SK-N-SH treated with all-trans-retinoic acid at 6 μM for 48 hours (cell line): ENCODE results near the gene LIMK2.
A peak's percentile ranks its signal among the peaks of the same experiment; 100 is the strongest.
"Not testable (repeated sequence)": the region's sequence is repeated elsewhere in the genome, so short reads cannot be mapped to it uniquely, and the experiment has no call there.

Experiments
- ATAC-seq: fragments of 200-7000 bp; cut with Tn5 transposase; 3 replicates; pipeline ENCODE4 v1.9.1; 2020; ENCODE audit warnings: mild to moderate bottlenecking, moderate library complexity
- ARNTL ChIP-seq: fragments of 450-650 bp; formaldehyde crosslinking; IDR thresholded peaks from 2 replicates; pipeline ENCODE4 v1.5.0; 2020; ENCODE audit warnings: low read depth, mild to moderate bottlenecking, moderate library complexity, borderline replicate concordance
- BACH2 ChIP-seq: fragments of 250-450 bp; sonication (Bioruptor Pico); IDR thresholded peaks from 2 replicates; pipeline ENCODE4 v1.9.0; 2021; ENCODE audit warnings: mild to moderate bottlenecking, borderline replicate concordance
- GLIS3 ChIP-seq: fragments of 250-450 bp; sonication (Bioruptor Pico); IDR thresholded peaks from 2 replicates; pipeline ENCODE4 v1.5.0; 2020; ENCODE audit warnings: mild to moderate bottlenecking, moderate library complexity
- PPARA ChIP-seq: fragments of 250-450 bp; sonication (Bioruptor Pico); IDR thresholded peaks from 2 replicates; pipeline ENCODE4 v1.5.0; 2020; ENCODE audit warnings: mild to moderate bottlenecking, borderline replicate concordance
- RARB ChIP-seq: fragments of 250-450 bp; sonication (Bioruptor Pico); IDR thresholded peaks from 2 replicates; pipeline ENCODE4 v1.8.0; 2021; ENCODE audit warnings: mild to moderate bottlenecking, moderate library complexity
- SNAI2 ChIP-seq: fragments of 250-450 bp; sonication (Bioruptor Pico); IDR thresholded peaks from 2 replicates; pipeline ENCODE4 v1.5.0; 2020; ENCODE audit warnings: mild to moderate bottlenecking, moderate library complexity
- TCF4 ChIP-seq: fragments of 250-450 bp; sonication (Bioruptor Pico); IDR thresholded peaks from 2 replicates; pipeline ENCODE4 v1.8.0; 2021; ENCODE audit warnings: mild to moderate bottlenecking, moderate library complexity, borderline replicate concordance
- TOX ChIP-seq: fragments of 250-450 bp; sonication (Bioruptor Pico); IDR thresholded peaks from 2 replicates; pipeline ENCODE4 v1.8.0; 2021; ENCODE audit warnings: mild to moderate bottlenecking, moderate library complexity, borderline replicate concordance
- ZC3H10 ChIP-seq: fragments of 250-450 bp; sonication (Bioruptor Pico); IDR thresholded peaks from 2 replicates; pipeline ENCODE4 v1.5.1; 2021; ENCODE audit warnings: mild to moderate bottlenecking, moderate library complexity
- ZFP3 ChIP-seq: fragments of 250-450 bp; sonication (Bioruptor Pico); IDR thresholded peaks from 2 replicates; pipeline ENCODE4 v1.5.0; 2020; ENCODE audit warnings: mild to moderate bottlenecking, moderate library complexity
- ZFP30 ChIP-seq: fragments of 450-650 bp; formaldehyde crosslinking; IDR thresholded peaks from 2 replicates; pipeline ENCODE4 v1.5.0; 2022; ENCODE audit warnings: mild to moderate bottlenecking, moderate library complexity
- ZNF565 ChIP-seq: fragments of 450-650 bp; formaldehyde crosslinking; conservative IDR thresholded peaks from 2 replicates; pipeline ENCODE4 v1.5.0; 2020; ENCODE audit warnings: low read depth, mild to moderate bottlenecking, moderate library complexity
- ZNF70 ChIP-seq: fragments of 450-650 bp; formaldehyde crosslinking; IDR thresholded peaks from 2 replicates; pipeline ENCODE4 v1.5.0; 2020; ENCODE audit warnings: mild to moderate bottlenecking, moderate library complexity
- ZNF8 ChIP-seq: fragments of 450-650 bp; formaldehyde crosslinking; IDR thresholded peaks from 2 replicates; pipeline ENCODE4 v1.5.0; 2020; ENCODE audit warnings: mild to moderate bottlenecking, moderate library complexity
- TF ChIP-seq, protein P1 (sequence below): fragments of 250-450 bp; sonication (Bioruptor Pico); IDR thresholded peaks from 2 replicates; pipeline ENCODE4 v1.5.1; 2021; ENCODE audit warnings: mild to moderate bottlenecking, moderate library complexity
- TF ChIP-seq, protein P2 (sequence below): fragments of 250-450 bp; sonication (Bioruptor Pico); IDR thresholded peaks from 2 replicates; pipeline ENCODE4 v1.5.1; 2020; ENCODE audit warnings: low read depth, mild to moderate bottlenecking, moderate library complexity
- TF ChIP-seq, protein P3 (sequence below): fragments of 250-450 bp; sonication (Bioruptor Pico); IDR thresholded peaks from 2 replicates; pipeline ENCODE4 v1.8.0; 2020; ENCODE audit warnings: mild to moderate bottlenecking, moderate library complexity, borderline replicate concordance
- TF ChIP-seq, protein P4 (sequence below): fragments of 250-450 bp; sonication (Bioruptor Pico); IDR thresholded peaks from 2 replicates; pipeline ENCODE4 v1.8.0; 2021; ENCODE audit warnings: low read depth, mild to moderate bottlenecking, moderate library complexity, borderline replicate concordance

Gene LIMK2

DNA sequence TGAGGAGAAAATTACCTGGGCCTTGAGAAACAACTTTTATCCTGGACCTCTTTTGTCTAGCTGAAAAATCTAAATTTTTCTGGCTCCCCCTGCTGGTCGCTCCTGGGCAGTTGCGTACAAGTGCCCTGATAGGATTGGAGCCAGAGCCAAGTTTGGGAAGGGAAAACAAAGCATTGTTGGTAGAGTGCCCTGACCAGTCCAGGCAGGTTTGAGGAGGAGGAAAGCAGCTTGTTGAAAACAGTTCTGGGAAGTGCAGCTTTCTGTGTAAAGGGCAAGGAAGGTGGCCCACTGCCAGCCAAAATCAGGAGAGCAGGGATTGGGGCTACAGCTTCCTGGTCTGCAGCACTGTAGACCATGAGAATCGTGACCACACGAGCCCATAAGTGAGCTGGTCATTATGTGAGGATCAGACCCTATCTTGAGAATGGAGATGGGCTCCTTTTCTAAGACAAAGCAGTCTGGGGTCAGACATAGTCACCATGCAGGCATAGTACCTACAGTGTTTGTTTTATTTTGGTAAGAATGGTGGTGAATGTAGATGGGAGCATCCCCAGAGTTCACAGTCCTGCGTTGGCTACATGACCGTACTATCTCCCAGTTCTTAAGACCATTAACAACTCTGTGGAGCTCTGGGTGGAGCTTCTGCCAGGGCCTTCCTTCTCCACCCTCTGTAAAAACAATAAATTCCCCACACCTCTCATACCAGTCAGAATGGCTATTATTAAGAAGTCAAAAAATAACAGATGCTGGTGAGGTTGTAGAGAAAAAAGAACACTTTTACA, 101.5 kb downstream of the LIMK2 start:
- peak; percentile 97 for ATAC-seq
- TF ChIP-seq, protein P1, sequence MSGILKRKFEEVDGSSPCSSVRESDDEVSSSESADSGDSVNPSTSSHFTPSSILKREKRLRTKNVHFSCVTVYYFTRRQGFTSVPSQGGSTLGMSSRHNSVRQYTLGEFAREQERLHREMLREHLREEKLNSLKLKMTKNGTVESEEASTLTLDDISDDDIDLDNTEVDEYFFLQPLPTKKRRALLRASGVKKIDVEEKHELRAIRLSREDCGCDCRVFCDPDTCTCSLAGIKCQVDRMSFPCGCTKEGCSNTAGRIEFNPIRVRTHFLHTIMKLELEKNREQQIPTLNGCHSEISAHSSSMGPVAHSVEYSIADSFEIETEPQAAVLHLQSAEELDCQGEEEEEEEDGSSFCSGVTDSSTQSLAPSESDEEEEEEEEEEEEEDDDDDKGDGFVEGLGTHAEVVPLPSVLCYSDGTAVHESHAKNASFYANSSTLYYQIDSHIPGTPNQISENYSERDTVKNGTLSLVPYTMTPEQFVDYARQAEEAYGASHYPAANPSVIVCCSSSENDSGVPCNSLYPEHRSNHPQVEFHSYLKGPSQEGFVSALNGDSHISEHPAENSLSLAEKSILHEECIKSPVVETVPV (CRISPR knock-in tag): no peak
- TF ChIP-seq ZC3H10 (CRISPR knock-in tag) (no peak), ZFP3 (CRISPR knock-in tag) (no peak)

DNA sequence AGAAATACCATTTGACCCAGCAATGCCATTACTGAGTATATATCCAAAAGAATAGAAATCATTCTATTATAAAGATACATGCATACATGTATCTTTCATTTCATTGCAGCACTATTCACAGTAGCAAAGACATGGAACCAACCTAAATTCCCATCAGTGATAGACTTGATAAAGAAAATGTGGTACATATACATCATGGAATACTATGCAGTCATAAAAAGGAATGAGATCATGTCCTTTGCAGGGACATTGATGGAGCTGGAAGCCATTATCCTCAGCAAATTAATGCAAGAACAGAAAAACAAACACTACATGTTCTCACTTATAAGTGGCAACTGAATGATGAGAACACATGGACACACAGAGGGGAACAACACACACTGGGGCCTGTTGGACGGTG, 102.1 kb downstream of the LIMK2 start:
- 0 out of 2 replicates have a peak, but pooled peaks have one; percentile 59 for TF ChIP-seq ZNF8 (CRISPR knock-in tag)
- ATAC-seq: not testable (repeated sequence)

DNA sequence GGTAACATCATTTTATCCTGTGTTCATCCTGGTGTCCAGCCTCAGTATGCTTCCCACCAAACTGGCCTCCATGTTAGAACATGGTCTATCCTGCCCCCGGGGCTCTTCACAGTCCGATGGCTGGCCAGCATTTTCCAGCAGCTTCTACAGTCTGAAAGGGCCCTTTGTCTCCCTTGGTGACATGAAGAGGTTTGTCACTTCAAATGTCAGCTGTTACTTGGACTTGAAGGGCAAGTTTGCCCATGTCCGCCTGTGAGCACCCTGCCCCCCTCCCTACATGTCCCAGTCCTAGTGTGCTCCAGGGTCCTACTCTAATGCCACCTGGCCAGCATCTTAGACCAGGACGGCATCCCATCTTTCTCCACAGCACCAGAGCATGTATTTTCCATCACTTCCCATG, 109.3 kb downstream of the LIMK2 start:
- TF ChIP-seq, protein P2, sequence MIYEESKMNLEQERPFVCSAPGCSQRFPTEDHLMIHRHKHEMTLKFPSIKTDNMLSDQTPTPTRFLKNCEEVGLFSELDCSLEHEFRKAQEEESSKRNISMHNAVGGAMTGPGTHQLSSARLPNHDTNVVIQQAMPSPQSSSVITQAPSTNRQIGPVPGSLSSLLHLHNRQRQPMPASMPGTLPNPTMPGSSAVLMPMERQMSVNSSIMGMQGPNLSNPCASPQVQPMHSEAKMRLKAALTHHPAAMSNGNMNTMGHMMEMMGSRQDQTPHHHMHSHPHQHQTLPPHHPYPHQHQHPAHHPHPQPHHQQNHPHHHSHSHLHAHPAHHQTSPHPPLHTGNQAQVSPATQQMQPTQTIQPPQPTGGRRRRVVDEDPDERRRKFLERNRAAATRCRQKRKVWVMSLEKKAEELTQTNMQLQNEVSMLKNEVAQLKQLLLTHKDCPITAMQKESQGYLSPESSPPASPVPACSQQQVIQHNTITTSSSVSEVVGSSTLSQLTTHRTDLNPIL: no peak
- TF ChIP-seq, protein P3, sequence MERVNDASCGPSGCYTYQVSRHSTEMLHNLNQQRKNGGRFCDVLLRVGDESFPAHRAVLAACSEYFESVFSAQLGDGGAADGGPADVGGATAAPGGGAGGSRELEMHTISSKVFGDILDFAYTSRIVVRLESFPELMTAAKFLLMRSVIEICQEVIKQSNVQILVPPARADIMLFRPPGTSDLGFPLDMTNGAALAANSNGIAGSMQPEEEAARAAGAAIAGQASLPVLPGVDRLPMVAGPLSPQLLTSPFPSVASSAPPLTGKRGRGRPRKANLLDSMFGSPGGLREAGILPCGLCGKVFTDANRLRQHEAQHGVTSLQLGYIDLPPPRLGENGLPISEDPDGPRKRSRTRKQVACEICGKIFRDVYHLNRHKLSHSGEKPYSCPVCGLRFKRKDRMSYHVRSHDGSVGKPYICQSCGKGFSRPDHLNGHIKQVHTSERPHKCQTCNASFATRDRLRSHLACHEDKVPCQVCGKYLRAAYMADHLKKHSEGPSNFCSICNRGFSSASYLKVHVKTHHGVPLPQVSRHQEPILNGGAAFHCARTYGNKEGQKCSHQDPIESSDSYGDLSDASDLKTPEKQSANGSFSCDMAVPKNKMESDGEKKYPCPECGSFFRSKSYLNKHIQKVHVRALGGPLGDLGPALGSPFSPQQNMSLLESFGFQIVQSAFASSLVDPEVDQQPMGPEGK (CRISPR knock-in tag): no peak
- TF ChIP-seq SNAI2 (CRISPR knock-in tag): no peak
- TF ChIP-seq PPARA (CRISPR knock-in tag): no peak
- TF ChIP-seq BACH2 (CRISPR knock-in tag): no peak
- TF ChIP-seq, protein P4, sequence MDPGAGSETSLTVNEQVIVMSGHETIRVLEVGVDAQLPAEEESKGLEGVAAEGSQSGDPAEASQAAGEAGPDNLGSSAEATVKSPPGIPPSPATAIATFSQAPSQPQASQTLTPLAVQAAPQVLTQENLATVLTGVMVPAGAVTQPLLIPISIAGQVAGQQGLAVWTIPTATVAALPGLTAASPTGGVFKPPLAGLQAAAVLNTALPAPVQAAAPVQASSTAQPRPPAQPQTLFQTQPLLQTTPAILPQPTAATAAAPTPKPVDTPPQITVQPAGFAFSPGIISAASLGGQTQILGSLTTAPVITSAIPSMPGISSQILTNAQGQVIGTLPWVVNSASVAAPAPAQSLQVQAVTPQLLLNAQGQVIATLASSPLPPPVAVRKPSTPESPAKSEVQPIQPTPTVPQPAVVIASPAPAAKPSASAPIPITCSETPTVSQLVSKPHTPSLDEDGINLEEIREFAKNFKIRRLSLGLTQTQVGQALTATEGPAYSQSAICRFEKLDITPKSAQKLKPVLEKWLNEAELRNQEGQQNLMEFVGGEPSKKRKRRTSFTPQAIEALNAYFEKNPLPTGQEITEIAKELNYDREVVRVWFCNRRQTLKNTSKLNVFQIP: no peak
- TF ChIP-seq TOX (CRISPR knock-in tag): no peak
- no peak for TF ChIP-seq TCF4 (CRISPR knock-in tag)
- no peak for TF ChIP-seq ZNF8 (CRISPR knock-in tag)
- no peak for ATAC-seq

DNA sequence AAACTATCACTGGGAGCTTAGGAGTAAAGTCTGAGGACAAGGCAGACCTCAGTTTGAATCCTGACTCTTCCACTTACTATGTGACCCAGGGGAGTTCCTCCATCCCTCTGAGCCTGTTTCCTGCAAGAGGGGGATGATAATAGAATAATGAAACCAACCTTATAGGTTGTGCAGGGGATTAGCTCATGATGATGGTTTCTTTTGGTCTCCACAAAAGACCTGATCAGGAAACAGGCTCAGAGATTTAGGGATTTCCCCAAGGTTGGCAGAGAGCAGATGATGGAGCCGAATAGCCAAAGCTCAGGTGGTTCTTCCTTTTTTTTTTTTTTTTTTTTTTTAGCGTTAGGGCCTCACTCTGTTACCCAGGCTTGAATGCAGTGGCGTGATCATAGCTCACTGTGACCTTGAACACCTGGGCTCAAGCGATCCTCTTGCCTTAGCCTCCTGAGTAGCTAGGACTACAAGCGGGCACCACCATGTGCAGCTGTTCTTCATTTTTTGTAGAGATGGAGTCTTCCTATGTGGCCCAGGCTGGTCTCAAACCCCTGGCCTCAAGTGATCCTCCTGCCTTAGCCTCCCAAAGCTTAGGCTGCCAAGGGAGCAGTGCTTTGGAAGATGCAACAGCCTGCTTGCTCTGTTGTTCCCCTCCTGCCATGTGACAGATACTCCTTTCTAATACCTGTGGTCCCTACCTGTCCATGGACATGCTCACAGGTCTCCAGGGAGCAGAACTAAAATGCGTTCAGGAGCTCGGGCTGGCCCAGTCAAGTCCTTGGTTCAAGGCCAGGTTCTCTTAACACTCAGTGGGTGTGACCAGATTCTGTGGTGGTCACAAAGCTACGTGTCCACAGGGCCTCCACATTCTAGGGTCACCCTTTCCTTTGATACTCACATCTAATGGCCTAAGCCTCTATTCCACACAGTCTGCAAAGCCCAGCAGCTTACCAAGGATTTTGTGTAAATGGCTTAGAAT, 111.8 kb downstream of the LIMK2 start:
- TF ChIP-seq ZNF565 (CRISPR knock-in tag) (no peak), ARNTL (no peak), GLIS3 (no peak), ZC3H10 (CRISPR knock-in tag) (no peak), ZNF8 (CRISPR knock-in tag) (no peak), RARB (no peak), SNAI2 (CRISPR knock-in tag) (no peak), ZFP30 (CRISPR knock-in tag) (no peak), ZNF70 (CRISPR knock-in tag) (no peak), BACH2 (CRISPR knock-in tag) (no peak)
- TF ChIP-seq, protein P3 (CRISPR knock-in tag): no peak
- TF ChIP-seq, protein P2: no peak
- ATAC-seq: no peak
